AG04449 (cell line): ENCODE results near the gene BTBD18.
"Not testable (repeated sequence)": the region's sequence is repeated elsewhere in the genome, so short reads cannot be mapped to it uniquely, and the experiment has no call there.

Experiments
- CTCF ChIA-PET: fragments of 350-600 bp; formaldehyde crosslinking; extraction: SDS; loops from one replicate; lab custom pipeline; 2021; ENCODE audit warnings: antibody characterized with exemption; lab: Yijun Ruan, JAX
- POLR2A ChIA-PET: fragments of 400-600, 350-600 bp; formaldehyde crosslinking; extraction: SDS; loops from one replicate; lab custom pipeline; 2020; ENCODE audit warnings: antibody characterized with exemption, inconsistent platforms; lab: Yijun Ruan, JAX
- DNase-seq: peaks from one replicate; pipeline ENCODE4 v3.0.0-alpha.2; 2010; ENCODE audit warnings: low read depth, low spot score
- H3K4me3 ChIP-seq: 2 replicates; pipeline ENCODE4 v1.5.1; 2011; ENCODE audit warnings: low read depth, mild to moderate bottlenecking, control low read depth, low read length
- TF ChIP-seq, protein P1 (sequence below): IDR thresholded peaks from one replicate; pipeline ENCODE4 v1.5.1; 2011; ENCODE audit warnings: mild to moderate bottlenecking, moderate library complexity, low read length, control low read depth, inconsistent platforms; ENCODE audit not compliant: insufficient read depth; ENCODE audit errors: missing control alignments

The BTBD18 gene

DNA sequence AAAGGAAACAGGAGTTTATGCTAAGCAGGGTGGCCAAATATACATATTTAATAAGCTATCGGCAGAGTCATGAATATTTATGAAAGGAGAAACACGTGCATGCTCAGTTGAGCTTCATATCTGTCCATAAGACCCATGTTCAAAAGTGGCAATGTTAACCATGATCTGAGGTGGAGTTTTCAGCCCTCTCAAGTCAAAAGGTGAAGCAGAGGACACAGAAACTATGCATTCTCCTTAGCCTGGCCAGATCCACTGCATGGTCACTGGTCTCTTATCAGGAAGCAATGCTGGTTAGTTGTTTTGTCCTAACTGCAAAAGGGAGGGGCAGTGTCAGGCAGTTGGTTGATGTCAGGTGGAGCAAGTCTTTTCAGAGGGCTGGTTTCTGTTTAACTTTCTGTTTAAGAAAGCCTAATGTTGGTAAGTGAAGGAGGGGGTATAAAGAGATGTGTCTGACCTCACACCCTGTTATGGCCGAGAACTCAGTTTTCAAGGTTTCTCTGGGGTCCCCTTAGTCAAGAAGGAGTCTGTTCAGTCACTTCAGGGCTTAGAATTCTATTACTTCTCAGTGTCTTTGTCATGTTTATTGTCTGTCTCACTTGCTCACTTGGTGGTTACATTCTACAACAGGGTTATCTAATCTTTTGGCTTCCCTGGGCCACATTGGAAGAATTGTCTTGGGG lies 15.9 kb downstream of the BTBD18 start:
- no peak overlapping the region for H3K4me3 ChIP-seq
- ChIA-PET CTCF (interaction anchor here (0.7 to 1.5 kb wide), 3 partner anchors 16 to 65 kb away, joined by 3 to 4 read pairs (median 3); partner anchors contain the start of gene BTBD18), POLR2A (no interaction called here)
- DNase-seq, result no peak
- TF ChIP-seq, protein P1, sequence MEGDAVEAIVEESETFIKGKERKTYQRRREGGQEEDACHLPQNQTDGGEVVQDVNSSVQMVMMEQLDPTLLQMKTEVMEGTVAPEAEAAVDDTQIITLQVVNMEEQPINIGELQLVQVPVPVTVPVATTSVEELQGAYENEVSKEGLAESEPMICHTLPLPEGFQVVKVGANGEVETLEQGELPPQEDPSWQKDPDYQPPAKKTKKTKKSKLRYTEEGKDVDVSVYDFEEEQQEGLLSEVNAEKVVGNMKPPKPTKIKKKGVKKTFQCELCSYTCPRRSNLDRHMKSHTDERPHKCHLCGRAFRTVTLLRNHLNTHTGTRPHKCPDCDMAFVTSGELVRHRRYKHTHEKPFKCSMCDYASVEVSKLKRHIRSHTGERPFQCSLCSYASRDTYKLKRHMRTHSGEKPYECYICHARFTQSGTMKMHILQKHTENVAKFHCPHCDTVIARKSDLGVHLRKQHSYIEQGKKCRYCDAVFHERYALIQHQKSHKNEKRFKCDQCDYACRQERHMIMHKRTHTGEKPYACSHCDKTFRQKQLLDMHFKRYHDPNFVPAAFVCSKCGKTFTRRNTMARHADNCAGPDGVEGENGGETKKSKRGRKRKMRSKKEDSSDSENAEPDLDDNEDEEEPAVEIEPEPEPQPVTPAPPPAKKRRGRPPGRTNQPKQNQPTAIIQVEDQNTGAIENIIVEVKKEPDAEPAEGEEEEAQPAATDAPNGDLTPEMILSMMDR, result no peak

DNA sequence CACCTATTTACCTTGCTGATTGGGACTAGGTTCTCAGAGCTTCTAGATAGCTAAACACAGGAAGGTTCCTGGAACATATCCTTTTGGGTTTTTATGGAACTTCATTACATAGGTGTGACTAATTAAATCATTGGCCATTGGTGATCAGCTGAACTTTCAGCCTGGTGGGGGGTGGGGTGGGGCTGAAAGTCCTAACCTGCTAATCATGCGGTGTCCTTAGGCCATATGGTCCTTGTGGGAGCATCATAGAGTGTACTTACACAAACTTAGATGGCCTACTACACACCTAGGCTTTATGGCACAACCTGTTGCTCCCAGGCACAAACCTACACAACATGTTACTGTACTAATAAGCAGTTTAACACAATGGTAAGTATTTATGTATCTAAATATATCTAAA lies 19.0 kb downstream of the BTBD18 start:
- ChIA-PET POLR2A (no interaction called here), CTCF (interaction anchor here (1.2 to 1.9 kb wide), 2 partner anchors 8 to 68 kb away, joined by 4 to 7 read pairs; partner anchors contain the start of gene SELENOH)
- no peak overlapping the region for H3K4me3 ChIP-seq
- no peak for DNase-seq
- TF ChIP-seq, protein P1, result no peak

DNA sequence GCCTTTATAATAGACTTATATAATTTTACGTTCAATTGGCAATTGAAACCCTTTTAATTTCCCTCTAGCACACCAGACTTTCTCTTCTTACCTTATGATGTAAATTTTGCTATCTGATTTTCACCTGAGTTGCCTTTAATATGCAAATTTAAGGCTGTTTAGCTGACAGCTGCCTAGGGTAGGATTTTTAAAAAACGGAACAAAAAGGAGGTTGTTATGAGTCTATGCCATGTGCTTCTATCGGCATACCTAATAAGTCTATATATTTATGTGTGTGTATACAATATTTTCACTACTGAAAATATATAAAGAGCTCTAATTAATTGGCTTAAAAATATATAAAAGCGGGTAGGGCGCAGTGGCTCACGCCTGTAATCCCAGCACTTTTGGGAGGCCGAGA lies 22.1 kb downstream of the BTBD18 start:
- DNase-seq, result no peak
- ChIA-PET POLR2A (no interaction called here), CTCF (interaction anchor here (2.1 kb wide), 1 partner anchor 71 kb away, joined by 7 read pairs; no protein-coding TSS in a partner anchor)
- TF ChIP-seq, protein P1, result no peak
- no peak overlapping the region for H3K4me3 ChIP-seq

DNA sequence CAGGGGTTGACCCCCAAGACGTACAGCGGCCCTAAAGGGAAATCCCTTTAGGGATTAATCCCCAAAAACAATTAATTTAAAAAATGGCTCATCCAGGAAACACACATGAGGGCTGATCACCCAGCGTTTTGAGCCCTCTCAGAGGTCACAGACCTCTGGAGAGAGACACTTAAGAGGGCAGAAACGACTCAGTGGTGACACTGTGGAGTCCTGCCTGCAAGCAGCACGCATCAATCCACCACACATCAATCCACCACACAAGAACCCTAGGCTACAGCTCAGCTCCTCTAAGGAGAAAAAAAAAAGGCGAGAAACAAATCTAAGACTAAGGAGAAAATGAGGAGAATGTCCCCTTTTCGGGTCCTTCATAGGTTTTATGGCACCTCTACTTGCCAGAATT lies 22.8 kb downstream of the BTBD18 start:
- ChIA-PET CTCF (interaction anchor here (1.0 to 2.1 kb wide), 3 partner anchors 10 to 72 kb away, joined by 3 to 7 read pairs (median 6); no protein-coding TSS in a partner anchor), POLR2A (interaction anchor here (0.6 kb wide), 1 partner anchor 28 kb away, joined by 4 read pairs; no protein-coding TSS in a partner anchor)
- no peak overlapping the region for H3K4me3 ChIP-seq
- TF ChIP-seq, protein P1, result no peak
- no peak for DNase-seq

DNA sequence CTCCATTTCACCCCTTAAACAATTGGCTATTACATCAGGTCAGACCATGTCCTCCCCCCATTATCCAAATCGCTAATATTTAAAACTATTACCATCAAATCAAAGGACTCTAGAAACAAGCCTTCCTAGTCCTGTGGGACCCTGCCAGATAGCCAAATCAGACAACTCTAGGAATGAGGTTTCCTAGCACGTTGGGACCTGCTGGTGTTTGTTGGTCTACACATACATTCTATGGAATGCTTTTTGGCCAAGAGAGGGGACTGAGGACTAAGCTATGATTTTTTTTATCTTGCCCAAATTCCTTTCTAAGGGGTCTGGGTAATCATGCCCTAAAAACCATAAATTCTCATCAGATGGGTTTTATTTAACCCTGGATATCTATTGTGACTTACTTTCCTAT lies 24.4 kb downstream of the BTBD18 start:
- DNase-seq, result no peak
- ChIA-PET POLR2A (no interaction called here), CTCF (interaction anchor here (0.8 to 1.8 kb wide), 3 partner anchors 8 to 797 kb away, joined by 3 to 6 read pairs (median 3); no protein-coding TSS in a partner anchor)
- TF ChIP-seq, protein P1, result no peak
- H3K4me3 ChIP-seq, result no peak overlapping the region

DNA sequence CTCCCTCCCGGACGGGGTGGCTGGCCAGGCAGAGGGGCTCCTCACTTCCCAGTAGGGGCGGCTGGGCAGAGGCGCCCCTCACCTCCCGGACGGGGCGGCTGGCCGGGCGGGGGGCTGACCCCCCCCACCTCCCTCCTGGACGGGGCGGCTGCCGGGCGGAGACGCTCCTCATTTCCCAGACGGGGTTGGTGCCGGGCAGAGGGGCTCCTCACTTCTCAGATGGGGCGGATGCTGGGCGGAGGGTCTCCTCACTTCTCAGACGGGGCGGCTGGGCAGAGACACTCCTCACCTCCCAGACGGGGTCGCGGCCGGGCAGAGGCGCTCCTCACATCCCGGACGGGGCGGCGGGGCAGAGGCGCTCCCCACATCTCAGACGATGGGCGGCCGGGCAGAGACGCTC lies 34.9 kb downstream of the BTBD18 start:
- POLR2A ChIA-PET, DNase-seq, H3K4me3 ChIP-seq, CTCF ChIA-PET: not testable (repeated sequence)
